Muscle layer of colon (tissue), 2 donors: ENCODE measurements around the gene TPPP.

Experiments used
- H3K27ac ChIP-seq: one replicate; pipeline ENCODE4 v1.7.0; 2013; ENCODE audit warnings: low read depth, mild to moderate bottlenecking, low read length, moderate library complexity
- H3K27me3 ChIP-seq, 2 donors: one replicate each; pipeline ENCODE4 v1.7.0; 2013; ENCODE audit warnings: low read length in 2 of 2, mild to moderate bottlenecking in 2 of 2; ENCODE audit not compliant: insufficient read depth in 2 of 2, control insufficient read depth in 1 of 2
- H3K36me3 ChIP-seq: one replicate; pipeline ENCODE4 v1.7.0; 2013; ENCODE audit warnings: mild to moderate bottlenecking, low read length; ENCODE audit not compliant: insufficient read depth
- H3K4me1 ChIP-seq: one replicate; pipeline ENCODE4 v1.7.0; 2013; ENCODE audit warnings: mild to moderate bottlenecking, low read length; ENCODE audit not compliant: insufficient read depth
- H3K4me3 ChIP-seq, 2 donors: one replicate each; pipeline ENCODE4 v1.7.0; 2013; ENCODE audit warnings: low read length in 2 of 2, low read depth in 1 of 2, mild to moderate bottlenecking in 1 of 2, moderate library complexity in 1 of 2
- H3K9ac ChIP-seq: one replicate; pipeline ENCODE4 v1.7.0; 2013; ENCODE audit warnings: low read length
- H3K9me3 ChIP-seq: one replicate; pipeline ENCODE4 v1.7.0; 2013; ENCODE audit warnings: mild to moderate bottlenecking, low read length
- donor health status: abdominal sarcoma.
- donor health status: Adenocarcinoma of cecum.

Gene TPPP

DNA sequence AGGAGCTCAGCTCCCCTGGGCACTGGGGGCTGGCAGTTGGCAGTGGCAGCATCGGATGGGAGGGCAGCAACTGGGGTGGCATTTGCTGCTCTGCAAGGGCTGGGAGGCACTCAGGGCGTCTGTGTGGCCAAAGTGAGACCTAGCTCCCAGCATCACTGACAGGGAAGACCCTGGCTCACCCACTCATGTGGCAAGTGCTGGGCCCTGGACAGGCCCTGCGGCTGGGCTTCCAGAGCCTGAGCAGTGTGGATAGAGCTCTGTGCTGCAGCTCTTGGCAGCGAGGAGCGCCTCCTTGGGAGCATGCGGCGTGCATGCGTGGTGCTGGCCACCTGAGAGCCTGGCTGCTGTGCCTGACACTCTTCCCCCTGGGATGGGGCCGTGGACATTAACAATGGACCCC lies 70.8 kb downstream of the TPPP start:
- Histone ChIP-seq H3K9me3 (no peaks in the 10 kb centered on the region), H3K4me1 (no peaks in the 10 kb centered on the region), H3K9ac (no peak overlapping the region), H3K4me3 (no peak overlapping the region), H3K27ac (no peak overlapping the region), H3K27me3 (no peaks in the 10 kb centered on the region), H3K36me3 (no peaks in the 10 kb centered on the region)

DNA sequence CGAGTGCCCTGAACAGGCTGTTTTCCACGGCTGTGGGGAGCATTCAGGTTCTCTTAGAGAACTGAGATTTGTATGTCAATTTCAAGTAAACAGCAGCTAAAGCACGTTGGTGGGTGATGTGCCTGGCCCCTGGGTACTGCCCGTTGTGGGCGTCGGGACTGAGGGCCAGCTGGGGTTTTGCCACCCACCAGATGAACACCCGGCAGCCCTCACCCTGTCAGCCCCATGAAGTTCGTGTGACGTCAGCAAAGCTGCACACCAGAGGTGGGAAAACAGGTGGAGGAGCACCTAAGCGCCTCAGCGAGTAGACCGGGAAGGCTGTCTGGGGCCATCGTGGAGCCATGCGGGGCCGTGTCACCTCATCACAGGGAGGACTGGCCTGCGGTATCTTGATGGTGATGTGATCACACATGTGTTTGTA lies 71.8 kb downstream of the TPPP start:
- Histone ChIP-seq H3K36me3 (no peaks in the 10 kb centered on the region), H3K9me3 (no peaks in the 10 kb centered on the region), H3K27me3 (no peaks in the 10 kb centered on the region), H3K9ac (no peak overlapping the region), H3K27ac (no peak overlapping the region), H3K4me1 (no peaks in the 10 kb centered on the region), H3K4me3 (no peak overlapping the region)

DNA sequence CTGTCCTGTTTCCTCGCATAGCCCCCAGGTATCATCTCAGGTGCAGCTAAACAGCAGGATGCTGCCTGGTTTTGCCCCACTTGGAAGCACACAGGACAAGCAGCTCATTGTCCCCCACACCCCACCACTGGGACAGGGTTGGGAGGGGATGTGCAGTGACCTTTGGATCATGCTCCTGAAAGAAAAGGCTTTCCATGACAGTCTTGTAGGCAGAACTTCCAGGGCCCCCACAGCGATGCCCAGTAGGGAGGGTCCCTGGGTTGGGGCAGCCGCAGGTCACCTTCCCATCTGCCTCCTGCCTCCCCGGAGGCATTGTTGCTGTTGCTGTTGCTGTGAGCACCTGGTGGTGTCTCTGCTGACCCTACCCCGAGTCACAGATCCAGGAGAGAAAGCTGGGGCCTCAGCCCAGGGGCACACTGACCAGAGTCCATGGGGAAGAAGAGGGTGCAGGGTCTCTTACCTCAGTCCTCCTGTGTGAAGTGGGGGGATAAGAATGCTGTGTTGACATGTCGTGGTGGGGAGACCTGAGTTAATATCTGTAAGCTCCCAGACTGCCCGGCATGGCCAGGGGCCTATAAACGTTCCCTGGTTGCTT lies 72.5 kb downstream of the TPPP start:
- H3K36me3 ChIP-seq = no peaks in the 10 kb centered on the region
- H3K4me1 ChIP-seq = no peaks in the 10 kb centered on the region
- H3K27ac ChIP-seq = no peak overlapping the region
- no peak overlapping the region for H3K4me3 ChIP-seq
- H3K27me3 ChIP-seq = no peaks in the 10 kb centered on the region
- no peaks in the 10 kb centered on the region for H3K9me3 ChIP-seq
- H3K9ac ChIP-seq = no peak overlapping the region

DNA sequence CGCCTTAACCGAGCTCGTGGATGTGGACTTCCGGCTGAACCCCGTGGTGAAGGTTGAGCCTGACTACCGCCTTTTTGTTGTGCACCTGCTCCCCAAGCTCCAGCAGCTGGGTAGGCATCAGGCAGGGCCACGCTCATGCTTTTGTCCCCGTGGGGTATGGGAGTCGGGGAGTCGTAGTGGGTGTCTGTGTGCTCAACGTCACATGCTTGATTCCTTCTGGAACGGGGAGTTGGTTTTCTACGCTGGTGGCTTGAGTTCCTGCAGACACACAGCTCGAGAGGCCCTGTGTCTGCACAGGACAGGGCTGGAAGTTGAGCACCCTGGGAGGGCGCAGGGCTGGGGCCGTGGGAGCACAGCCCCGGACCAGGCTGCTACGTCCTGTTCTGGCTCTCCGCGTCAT lies 73.0 kb downstream of the TPPP start:
- no peaks in the 10 kb centered on the region for H3K4me1 ChIP-seq
- no peaks in the 10 kb centered on the region for H3K36me3 ChIP-seq

DNA sequence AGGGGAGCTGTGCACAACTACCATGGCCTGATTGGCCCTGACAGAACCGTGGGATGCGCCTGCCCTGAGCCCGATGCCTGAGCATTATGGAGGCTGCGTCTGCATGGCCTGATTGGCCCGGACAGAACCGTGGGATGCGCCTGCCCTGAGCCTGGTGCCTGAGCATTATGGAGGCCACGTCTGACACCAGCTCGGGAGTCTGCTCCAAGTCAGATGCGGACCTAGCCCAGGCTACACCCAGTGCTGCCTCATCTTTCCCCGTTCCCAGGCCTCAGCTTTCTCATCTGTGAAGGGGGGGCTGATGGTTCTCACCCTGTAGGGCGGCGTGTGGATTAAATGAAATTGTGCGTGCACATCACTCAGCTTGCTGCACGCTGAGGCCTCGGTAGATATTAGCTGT lies 73.7 kb downstream of the TPPP start:
- Histone ChIP-seq H3K9ac (no peak overlapping the region), H3K36me3 (no peaks in the 10 kb centered on the region), H3K27me3 (no peaks in the 10 kb centered on the region), H3K27ac (no peak overlapping the region), H3K4me1 (no peaks in the 10 kb centered on the region), H3K4me3 (no peak overlapping the region), H3K9me3 (no peaks in the 10 kb centered on the region)

More for the DNA sequence above, 73.0 kb downstream of the TPPP start:
- no peak overlapping the region for H3K4me3 ChIP-seq
- H3K9ac ChIP-seq = no peak overlapping the region
- no peaks in the 10 kb centered on the region for H3K27me3 ChIP-seq
- H3K27ac ChIP-seq = no peak overlapping the region
- no peaks in the 10 kb centered on the region for H3K9me3 ChIP-seq

DNA sequence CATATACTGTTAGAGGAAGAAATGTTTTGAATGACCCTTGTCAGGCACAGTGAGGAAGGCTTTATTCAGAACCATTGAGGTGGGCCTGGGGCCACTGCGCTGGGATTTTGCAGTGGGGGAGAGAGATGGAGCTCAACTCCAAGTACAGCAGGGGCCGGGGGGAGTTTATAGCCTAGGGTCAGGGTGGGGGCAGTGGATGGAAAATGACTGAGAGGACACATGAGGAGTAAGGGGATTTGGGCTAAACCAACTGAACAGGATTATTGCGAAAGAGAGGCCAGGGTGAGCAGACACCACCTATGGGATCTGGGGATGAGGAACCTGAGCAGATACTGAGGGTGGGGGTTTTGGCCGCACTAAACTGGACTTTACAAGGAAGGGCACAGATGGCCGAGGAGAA lies 74.7 kb downstream of the TPPP start:
- Histone ChIP-seq H3K36me3 (no peaks in the 10 kb centered on the region), H3K4me1 (no peaks in the 10 kb centered on the region)

DNA sequence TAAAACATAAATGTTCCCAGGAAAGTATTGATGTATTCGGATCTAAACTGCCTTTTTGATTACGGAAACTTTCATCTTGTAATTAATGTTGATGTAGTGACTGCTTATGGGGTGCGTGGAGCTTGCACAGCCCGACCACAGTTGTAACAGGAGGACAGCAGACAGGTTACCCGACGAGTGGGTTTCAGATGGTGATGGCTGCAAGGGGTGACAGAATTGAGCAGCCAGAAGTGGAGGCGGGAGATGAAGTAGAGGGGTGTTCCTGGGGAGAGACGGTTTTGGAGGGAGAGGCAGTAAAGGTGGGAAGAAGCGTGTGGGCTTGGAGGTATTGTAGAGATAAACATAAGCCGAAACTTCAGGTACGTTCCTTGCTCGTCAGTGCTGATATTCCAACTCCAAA lies 75.3 kb downstream of the TPPP start:
- no peaks in the 10 kb centered on the region for H3K9me3 ChIP-seq
- H3K27me3 ChIP-seq = no peaks in the 10 kb centered on the region
- no peak overlapping the region for H3K27ac ChIP-seq
- no peaks in the 10 kb centered on the region for H3K4me1 ChIP-seq
- no peak overlapping the region for H3K9ac ChIP-seq
- H3K36me3 ChIP-seq = no peaks in the 10 kb centered on the region
- H3K4me3 ChIP-seq = no peak overlapping the region

More for the DNA sequence above, 74.7 kb downstream of the TPPP start:
- Histone ChIP-seq H3K27me3 (no peaks in the 10 kb centered on the region), H3K9me3 (no peaks in the 10 kb centered on the region), H3K9ac (no peak overlapping the region), H3K27ac (no peak overlapping the region), H3K4me3 (no peak overlapping the region)

DNA sequence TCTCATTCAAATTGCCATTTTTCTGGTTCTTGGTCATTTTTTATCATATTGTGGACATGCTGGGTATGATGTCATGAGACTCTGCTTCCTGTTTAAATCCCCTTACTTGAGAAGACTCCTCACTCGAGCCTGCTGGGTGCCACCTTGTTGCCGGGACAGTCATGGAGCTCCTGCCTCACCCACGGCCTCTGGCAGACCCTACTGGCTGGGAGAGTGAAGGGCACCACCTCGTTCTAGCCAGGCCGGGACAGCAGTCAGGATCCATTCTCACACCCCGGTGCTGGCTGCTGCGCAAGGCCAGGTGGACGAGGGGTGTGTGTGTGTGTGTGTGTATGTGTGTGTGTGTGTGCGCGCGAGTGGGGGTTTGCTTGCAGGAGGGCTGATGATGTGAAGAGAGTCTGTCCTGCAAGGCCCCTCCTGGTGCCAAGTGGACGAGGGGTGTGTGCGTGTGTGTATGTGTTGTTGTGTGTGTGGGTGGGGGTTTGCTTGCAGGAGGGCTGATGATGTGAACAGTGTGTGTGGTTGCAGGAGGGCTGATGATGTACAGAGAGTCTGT lies 76.6 kb downstream of the TPPP start:
- Histone ChIP-seq H3K9me3 (no peaks in the 10 kb centered on the region), H3K27ac (no peak overlapping the region), H3K9ac (no peak overlapping the region), H3K27me3 (no peaks in the 10 kb centered on the region), H3K4me1 (peaks cover under 1% of the 10 kb centered on the region), H3K4me3 (no peak overlapping the region), H3K36me3 (no peaks in the 10 kb centered on the region)

DNA sequence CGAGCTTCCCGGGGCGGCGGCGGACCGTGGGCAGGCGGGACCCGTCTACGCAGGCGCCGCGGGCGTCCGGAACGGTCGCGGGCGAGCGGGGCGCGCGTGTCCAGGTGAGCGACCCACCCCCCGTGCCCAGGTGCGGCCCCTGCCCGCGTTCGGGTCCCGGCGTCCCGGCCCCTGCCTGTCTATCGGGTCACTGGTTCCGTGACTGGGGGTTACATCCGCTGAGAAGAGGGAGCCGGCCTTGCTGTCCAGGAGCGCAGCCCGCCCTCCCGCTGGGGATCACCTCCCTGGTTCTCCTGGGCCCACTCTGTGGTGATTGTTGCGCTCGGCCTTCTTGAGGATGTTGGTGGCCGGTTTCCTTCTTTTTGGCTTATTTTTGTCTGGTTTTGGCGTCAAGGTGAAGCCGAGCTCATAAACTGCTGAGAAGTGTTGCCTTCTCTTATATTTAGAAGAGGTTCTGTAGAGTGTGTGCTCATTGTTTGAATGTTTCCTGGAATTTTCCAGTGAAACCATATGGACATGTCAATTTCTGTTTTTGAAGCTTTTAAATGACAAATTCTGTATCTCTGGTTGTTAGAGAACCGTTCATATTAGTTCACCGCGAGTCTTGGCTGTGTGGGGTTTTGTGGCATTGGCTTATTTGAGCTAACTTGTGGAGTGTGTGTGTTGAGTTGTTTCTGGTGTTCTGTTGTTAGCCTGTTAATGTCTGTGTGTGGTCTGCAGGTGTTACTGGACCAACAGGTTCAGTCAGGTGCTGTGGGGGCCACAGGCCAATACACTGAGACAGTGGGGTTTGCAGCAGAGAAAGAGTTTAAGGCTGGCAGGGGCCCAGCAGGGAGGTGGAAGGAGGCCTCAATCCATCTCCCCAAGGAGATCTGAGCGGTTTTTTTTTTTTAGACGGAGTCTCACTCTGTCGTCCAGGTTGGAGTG lies 80.4 kb downstream of the TPPP start:
- Histone ChIP-seq H3K9ac (no peak overlapping the region), H3K9me3 (no peaks in the 10 kb centered on the region), H3K4me3 (peak overlapping the region; percentile 56 to 64), H3K4me1 (peaks cover 6% of the 10 kb centered on the region), H3K27me3 (peaks cover 0 to 4% of the 10 kb centered on the region in 2 donors), H3K27ac (no peak overlapping the region), H3K36me3 (no peaks in the 10 kb centered on the region)

DNA sequence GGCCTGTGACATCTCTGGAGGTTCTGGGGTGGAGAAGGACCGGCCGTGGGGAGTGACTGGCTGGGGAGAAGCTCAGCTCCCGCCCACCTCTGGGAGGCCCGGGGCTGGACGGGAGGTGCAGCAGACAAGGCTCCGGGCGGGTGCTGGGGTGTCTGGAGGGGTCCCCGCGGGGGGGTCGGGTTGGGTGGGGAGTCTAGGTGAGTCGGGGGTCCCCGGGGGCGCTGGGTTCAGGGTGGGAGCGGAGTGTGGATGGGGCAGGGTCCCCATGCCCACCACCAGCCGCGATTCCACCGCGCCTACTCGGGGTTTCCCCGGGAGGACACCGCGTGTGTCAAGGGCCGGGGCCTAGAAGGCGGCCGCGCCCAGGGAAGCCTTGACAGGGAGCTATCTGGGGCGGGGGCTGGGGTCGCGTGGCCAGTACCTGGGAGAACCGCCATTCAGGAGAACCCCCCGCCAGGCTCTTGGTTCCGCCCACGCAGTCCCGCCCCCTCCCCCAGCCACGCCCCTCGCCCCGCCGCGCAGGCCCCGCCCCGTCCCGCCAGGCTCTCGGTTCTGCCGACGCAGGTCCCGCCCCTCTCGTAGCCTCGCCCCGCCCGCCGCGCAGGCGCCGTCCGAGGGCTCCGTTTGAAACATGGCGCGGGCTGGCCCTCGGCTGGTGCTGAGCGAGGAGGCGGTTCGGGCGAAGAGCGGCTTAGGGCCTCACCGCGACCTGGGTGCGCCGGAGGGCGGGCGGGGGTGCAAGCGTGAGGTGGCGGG lies 81.2 kb downstream of the TPPP start, which contains the start of gene CEP72:
TSS of gene CEP72 (plus strand) at position 610 of the 756 bp plus-strand sequence. CDS start at position 632, 22 bp downstream.
- peaks cover 0 to 8% of the 10 kb centered on the region in 2 donors for H3K27me3 ChIP-seq
- H3K27ac ChIP-seq = no peak within 1 kb of the TSS
- H3K36me3 ChIP-seq = no peaks in the 10 kb centered on the region
- H3K4me1 ChIP-seq = peaks cover 6% of the 10 kb centered on the region
- no peaks in the 10 kb centered on the region for H3K9me3 ChIP-seq
- H3K9ac ChIP-seq = no peak within 1 kb of the TSS
- peak within 1 kb of the TSS; percentile 56 to 64 for H3K4me3 ChIP-seq
